Umbilical cord (tissue), 2 donors: ENCODE results near the gene PLCG1. TPM values are rescaled to one million over a fixed set of nuclear protein-coding genes. Genes with fewer than 3 reads are reported as not detected.
"Not testable (repeated sequence)": the region's sequence is repeated elsewhere in the genome, so short reads cannot be mapped to it uniquely, and the experiment has no call there.

ENCODE experiments used
- DNase-seq: peaks from one replicate; pipeline ENCODE4 v3.0.0-alpha.2; 2015; ENCODE audit warnings: low spot score
- total RNA-seq: library from RNA; depleted of rRNA; stranded (reverse); fragments of >200 nt; gene quantifications from one replicate; pipeline ENCODE4 v1.2.3, GENCODE V29; 2014; ENCODE audit warnings: low replicate concordance; ENCODE audit not compliant: insufficient read depth

Gene PLCG1
- total RNA-seq, 1 donor from 2014 or later = 39.5 TPM

DNA sequence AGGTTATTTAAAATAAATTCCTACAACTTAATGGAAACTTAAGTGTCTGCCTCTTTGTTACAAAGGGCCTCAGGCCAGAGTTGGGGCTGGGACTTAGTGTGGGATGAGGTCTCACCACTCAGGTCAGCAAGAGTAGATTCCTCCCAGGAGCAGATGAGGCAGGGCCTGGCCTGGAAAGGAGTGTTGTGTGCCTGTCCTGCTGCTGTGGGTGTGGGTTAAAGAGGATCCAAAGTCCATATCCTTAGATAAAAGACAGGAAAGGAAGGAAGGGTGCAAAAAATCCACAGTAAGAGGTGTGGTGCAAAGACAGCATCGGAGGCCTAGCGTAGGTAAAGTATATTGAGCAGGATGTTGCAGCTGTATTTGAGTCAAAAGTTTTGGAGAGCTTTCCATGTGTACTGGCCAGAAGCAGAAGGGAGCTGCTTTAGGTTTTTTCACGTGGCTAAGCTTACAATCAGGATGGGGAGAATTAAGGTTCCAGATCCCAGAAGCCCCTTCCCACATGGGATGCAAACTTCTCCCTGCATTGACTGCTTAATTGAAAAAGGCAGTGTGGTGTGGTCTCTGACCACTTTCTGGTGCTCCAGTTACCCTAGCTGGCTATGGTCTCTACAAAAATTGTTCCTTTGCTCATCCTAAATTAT lies 12.8 kb upstream of the PLCG1 start:
- DNase-seq = no peak

DNA sequence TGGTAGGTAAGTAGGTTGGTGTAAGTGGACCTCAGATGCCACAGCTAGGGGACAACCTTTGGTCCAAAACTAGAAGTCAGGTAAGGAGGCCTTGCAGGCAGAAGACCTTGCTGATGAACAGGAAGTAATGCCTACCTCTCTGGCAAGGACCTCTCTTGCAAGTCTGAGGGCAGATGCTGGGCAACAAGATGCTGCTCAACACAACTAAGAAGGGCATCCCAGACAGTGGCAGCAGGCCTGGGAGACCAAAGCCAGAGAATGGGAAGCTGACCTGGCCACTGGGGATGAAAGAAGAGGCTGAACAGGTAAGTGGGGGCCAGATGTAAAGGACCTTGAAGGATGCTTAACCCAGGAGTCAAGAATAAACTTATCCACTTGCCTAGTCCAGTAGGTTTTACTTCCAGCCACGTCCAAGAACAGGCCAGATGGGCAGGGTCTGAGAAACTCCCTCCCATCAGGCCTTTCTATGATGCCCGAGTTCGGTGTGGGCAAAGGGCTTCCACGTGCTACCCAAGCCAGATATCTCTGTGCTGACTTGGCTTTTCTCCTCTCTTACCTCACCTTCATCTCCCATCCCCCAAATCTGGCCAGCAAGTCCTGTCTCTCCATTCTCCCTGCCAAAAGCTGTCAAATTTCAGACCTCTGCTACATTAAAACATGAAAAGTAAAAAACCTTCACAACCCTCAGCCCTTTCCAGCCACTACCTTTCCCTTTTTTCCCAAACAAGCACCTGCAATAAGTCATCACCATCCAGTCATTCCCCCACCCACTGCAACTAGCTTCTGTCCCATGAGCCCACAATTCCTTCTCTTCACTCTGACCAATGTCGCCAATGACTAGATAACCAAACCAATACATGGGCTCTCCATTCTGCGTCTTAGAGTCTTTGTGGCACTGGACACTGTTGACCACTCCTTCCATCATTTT lies 11.5 kb upstream of the PLCG1 start:
- DNase-seq = no peak

DNA sequence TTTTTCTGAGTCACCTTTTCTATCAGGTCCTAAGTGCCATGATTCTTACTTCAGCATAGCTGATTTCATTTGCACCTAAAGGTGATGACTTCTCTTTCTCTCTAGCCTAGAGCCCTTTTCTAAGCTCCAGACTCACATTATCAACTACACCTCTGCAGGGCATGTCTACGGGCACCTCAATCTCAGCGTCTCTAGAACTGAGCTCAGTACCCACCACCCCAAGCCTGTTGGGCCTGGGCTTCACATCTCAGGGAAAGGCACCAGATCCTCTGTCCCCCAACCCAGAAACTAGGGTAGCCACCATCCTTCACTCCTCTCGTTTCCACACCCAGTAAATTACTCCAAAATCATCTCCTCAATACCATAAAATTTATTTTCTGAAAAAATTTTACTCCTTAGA lies 10.6 kb upstream of the PLCG1 start:
- DNase-seq = no peak

DNA sequence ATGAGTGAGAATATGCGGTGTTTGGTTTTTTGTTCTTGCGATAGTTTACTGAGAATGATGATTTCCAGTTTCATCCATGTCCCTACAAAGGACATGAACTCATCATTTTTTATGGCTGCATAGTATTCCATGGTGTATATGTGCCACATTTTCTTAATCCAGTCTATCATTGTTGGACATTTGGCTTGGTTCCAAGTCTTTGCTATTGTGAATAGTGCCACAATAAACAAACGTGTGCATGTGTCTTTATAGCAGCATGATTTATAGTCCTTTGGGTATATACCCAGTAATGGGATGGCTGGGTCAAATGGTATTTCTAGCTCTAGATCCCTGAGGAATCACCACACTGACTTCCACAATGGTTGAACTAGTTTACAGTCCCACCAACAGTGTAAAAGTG lies 9.0 kb upstream of the PLCG1 start:
- DNase-seq = not testable (repeated sequence)

DNA sequence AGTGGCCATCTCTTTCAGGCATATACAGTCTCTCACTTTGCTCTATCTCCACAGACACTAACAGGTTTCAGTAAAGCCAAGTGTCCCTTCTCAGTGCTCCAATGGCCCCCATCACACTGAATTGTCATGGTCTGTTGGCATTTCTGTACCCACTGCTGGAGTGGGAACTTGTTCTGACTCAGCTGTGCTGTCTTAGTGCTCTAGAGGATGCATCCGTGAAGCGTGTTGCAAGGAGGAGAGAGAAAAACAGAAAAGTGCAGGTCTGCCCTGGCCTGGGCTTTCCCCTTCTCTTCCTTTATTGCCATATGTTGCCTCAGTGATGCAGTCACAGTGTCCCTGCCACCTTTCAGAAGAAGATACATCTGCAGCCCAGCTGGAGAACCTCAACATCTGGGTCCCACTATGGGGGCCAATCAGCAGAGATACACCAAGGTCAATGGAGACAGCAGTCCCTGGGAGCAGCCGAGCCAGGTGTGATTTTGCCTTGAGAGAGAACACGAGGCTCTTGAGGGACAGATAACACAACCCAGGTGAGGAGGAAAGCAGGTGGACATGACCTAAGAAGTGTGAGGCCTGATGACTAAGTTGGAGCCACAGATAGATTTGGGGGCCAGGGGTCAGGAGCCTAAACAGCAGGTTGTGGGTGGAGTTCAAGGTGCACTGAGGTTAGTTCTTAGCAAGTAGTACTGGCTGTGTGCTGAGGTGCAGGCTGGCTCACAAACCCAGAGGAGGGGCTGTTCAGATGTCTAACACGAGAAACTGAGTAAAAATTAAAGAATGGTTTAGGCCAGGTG lies 5.6 kb upstream of the PLCG1 start:
- DNase-seq = no peak

DNA sequence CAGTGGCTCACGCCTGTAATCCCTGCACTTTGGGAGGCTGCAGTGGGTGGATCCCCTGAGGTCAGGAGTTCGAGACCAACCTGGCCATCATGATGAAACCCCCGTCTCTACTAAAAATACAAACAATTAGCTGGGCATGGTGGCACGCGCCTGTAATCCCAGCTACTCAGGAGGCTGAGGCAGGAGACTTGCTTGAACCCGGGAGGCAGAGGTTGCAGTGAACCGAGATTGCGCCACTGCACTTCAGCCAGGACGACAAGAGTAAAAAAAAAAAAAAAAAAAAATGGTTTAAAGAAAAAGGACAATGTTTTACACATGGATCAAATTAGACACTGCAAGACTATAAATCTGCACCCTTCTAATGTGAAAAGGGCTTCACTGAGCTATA lies 5.0 kb upstream of the PLCG1 start:
- DNase-seq = not testable (repeated sequence)

DNA sequence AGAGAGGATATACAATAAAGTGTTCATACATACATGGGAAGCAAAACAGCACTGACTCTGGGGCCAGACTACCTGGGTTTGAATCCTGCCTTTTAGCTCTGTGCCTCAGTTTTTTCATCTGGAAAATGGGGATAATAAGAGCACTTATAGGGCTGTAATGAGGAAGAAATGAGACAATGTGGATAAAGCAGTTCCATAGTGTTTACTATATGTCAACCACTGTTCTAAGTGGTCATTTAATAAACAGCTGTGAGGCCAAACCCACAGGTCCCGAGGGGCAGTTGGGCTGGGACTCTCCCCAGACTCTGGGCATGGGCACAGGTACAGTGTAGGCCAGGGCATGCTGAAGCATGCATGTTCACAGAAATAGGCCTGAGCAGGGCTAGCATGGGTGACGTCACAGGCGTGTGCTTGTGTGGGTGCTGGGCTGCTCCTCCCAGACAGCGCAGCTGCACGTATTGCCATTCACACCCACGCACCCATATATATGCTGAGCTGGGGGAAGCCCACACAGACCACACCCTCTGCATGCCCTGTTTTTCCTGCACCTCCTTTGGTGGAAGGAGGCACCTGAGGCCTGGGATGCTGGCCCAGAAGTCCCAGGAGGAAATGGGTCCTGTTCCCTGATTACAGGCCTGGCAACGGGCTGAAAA lies 3.5 kb upstream of the PLCG1 start:
- peak; percentile 50 for DNase-seq

DNA sequence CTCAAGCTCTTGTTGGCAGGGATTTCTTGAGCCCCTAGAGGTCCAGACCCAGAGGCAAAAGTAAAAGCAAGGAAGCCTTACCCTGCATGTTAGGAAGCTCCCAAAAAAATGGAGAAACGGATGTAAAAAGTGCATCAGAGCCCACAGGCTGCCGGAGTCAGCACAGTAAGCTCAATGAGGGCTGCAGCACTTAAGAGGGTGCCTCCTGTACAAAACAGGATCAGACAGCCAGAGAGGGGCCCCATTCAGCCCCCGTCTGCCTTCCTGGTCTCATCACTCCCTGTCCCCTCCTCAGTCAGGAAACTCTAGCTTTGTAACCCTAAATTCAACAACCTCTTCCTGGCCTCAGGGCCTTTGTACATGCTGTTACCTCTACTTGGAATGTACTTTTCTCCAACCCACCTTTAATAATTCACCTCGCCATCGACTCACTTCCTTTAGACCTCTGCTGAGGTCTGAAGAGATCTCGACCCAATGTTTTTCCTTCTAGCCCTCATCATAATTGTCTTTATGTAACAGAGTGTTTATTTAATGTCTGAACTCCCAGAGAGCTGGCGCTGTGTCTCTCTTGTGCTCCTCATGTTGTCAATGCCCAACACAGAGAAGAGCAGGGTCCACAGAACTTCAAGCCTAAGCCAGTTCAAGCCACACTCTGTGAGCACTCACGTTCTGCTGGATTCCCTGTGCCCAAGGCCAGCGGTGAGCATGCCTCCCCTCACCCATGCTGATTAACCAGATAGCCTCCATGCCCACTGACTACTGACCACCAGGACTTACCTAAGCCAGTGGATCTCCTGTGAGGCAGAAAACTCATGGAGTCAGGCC lies 2.8 kb upstream of the PLCG1 start:
- DNase-seq = no peak

DNA sequence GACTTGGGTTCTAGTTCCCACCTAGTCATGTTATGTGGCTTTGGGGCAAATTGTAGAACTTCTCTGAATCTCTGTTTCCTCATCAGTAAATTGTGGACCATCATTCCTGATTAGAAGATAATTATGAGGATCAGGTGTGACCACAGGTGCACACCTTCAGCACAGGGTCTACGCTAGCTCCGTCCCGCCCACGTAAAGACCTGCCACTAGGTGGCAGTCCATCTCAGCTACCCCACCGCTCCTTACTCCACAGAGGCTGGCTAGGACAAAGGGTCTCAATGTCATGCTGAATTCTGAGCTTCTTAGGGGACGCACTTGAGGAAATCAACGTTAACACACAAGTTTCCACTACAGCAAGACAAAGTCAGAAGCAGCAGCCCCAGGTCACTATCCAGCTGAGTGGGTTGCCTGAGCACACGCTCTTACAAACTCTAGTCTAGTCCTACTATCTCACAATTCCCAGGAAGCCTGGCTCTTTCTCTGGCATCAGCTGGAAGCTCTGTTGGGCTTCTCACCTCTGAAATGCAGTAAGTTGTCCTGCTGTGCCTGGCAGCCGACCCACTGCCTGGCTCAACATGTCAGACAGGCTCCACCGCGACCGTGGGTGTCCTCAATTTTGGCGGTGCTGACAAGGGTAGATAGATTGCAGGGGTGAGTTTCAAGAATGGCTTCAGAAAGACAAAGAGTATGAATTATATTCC lies 2.0 kb upstream of the PLCG1 start:
- no peak for DNase-seq

DNA sequence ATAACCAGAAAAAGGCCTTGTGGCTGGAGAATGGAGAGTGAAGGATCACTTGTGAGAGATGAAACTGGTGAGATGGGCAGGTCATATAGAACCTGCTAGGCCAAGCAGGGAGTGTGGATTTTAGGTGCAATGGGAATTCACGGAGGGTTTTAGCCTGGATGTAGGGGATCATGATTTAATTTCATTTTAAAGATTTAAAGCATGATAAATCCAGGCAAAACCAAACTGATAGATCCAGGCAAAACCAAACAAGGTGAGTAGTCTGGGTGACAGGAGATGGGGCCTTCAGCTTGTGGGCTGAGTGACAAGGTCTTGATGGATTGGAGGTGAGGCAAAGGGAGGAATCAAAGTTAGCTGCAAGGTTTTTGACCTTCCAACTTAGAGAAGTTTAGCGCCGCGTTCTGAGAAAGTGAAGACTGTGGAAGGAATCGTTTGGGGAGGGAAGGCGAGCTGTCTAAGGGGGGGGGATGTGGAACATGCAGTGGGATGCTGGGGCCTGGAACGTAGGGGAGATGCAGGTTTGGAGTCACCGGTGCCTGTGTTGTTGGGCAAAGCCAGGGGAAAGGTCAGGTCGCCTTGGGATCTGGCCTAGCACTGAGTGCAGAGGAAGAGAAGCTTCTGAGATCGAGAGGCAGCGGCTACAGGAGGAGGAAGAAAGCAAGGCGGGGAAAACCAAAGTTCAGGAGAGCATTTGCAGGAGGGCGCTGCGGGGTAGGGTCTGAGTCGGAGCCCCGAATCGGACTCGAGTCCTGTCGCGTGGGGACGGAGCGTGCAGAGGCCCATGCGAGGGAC lies 1.3 kb upstream of the PLCG1 start:
- no peak for DNase-seq

DNA sequence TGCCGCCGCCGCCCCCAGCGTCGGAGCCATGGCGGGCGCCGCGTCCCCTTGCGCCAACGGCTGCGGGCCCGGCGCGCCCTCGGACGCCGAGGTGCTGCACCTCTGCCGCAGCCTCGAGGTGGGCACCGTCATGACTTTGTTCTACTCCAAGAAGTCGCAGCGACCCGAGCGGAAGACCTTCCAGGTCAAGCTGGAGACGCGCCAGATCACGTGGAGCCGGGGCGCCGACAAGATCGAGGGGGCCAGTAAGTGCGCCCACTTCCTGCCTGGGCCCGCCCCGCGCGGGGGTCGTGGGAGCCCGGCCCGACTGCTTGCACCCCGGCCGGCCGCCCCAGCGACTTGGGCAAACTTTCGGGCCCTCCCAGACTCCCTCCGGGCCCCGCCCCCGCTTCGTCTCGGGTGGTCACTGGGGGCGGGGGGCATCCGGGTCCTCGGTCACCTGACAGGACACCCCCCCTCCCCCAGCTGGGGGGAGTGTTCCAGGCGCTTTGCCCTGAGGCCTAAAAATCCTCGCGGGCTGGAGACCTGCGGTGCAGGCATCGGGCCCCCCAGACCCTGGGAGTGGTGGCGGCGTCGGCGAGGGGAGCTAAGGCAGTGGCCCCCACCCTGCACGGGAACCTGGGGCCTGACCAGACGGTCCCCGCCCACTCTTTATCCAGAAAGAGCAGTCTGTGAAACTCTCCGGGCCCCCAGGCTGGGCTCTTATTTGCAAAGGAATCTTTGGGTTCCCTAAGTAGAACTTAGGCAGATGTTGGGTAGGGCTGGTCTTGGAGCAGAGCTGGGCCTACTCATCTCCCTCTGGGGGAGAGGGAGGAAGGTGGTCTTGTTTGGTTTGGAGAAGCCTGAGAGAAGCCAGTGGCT lies 501 bp downstream of the PLCG1 start:
- peak; percentile 81 for DNase-seq

DNA sequence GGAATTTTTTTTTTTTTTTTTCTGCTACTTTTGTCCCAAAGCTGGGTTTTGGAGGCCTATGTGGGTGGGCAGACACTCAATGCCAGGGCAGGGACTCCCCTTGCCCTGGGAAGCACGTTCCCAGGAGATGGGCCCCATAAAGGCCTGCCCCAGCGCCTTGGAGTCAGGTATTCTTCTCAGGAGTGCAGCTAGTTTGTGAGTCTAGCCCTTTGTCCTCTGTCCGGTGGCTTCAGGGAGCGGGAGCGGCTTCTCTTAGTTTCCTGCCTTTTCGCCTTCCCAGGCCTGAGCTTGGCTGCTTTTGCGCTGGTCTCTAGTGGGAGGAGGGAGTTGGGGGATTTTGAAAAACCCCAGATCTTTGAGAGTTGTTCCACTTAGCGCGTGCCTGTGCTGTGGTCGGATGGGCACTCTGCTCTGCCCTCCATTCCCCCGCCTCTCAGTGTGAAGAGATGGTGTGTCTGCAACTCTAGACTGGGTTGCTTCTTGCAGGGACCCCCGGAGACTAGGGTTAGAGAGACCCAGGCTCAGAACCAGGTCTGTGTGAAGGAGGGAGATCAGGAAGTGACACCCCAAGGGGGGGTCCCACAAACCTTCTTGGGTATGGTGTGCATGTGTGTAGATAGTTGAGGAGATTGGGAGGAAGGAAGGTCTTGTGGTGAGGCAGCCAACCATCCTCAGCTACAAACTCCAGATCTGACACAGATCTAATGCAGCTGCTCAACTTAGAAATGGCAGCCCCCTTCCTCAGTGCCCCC lies 1.3 kb downstream of the PLCG1 start:
- DNase-seq = no peak

DNA sequence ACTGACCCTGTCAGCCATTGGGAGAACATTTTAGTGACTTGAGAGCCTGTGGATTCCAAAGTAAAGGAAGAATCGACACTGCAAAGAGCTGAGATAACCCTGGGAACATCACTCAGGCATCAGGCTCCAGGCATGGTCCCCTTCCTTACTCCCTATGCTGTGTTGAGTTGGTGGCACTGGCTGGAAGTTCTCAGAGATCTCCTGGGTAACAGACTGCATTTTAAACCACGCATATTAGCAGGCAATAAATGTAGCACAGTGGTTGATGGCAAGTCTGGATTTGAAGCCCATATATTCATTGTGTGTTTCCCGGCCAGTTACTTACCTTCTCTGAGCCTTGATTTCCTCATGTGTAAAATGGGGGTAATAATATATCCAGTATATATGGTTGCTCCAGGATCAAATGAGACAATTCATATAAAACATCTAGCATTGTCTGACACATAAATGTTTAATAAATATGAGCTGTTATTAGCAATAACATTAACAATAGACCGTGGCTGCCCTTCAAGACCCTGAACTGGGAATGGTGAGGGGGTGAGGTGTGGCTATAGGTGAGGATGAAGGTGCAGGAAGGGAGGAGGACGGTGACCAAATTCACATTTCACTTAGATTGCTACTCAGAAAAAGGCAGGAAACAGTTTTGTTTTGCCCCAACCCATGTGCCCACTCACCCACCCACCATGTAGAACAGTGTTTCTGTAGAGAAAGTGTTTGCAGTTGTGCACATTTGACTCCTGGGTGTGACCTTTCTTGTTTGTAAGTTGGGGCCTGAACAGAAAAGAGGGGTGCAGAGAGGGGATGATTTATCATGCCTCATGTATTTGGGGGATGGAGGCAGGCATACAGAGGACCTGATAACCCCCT lies 2.1 kb downstream of the PLCG1 start:
- no peak for DNase-seq

DNA sequence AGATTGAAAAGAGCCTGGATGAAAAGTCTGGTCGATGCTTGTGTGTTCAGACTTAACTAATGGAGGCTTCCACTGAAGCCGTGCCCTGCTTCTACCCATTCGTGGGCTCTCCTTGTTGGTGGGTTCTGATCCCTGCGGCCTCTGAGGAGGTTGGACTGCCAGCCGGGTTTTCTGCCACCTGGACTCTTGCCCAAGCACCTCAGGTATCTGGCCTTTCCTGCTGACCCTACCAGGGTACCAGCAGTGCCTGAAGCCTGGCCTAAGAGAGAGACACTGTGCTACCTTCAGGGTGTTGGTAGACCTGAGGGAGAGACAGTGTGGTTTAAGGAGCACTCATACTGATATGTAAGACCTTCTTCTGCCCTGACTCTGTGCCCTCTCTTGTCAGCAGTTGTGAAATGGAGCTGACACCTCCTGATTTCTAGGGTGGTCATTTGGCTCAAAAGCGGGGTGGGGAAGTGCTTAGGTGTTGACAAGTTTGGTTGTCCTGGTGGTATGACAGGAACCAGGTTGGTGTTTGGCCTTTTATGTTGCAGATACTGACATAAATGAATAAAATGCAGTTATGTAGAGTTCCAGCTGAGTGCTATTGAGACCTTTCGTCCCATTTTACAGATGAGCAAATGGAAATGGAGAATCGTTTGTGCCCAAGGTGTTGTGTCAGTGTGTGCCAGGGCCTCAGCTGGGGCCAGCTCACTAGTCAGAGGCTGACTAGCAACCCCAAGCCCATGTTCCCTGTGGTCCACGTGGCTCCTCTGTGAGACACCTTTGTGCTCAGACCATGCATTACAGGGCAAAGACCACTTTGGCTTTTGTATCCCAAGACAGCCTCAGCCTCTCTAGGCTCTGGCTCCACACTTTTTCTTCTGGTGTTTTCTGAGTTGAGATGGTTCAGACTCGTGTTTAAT lies 3.1 kb downstream of the PLCG1 start:
- no peak for DNase-seq

DNA sequence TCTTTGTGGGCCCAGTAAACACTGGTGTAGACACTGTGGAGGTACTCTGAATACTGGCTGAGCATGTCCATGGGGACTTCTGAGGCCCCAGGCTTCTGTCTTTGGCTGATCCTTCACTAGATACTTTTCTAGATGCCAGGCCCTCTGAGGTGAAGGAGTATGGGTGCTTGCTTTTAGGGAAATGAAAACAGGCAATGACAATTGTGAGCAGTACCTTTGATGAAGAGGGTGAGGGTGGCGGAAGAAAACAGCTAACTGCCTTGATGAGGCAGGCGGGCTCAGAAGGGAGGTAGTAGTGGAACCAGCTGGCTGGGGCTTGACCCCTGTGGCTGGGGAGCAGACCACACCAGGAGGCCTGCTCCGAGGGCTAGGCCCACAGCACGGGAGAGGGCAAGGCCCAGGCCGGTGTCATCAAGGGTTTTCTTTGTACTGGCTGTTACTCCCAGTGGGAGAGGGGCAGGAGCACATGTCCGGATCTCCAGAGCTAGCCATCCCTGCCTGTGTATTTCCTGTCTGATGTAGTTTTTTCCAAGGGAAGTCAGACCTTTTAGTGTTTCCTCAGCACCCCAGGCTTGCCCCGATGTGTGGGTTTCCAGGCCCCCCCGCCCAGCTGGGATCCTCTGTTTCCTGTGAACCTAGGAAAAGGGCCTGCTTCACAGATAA lies 3.9 kb downstream of the PLCG1 start:
- DNase-seq = no peak
